Karpas-422 (cell line): ENCODE measurements around the gene PPFIBP2. TPM values are rescaled to one million over a fixed set of nuclear protein-coding genes. Genes with fewer than 3 reads are reported as not detected.
A peak's percentile ranks its signal among the peaks of the same experiment; 100 is the strongest.

Experiments
- DNase-seq: peaks from one replicate; pipeline ENCODE4 v3.0.0-alpha.2; 2015
- H2AFZ ChIP-seq: fragments of 200-600 bp; sonication (generic); 2 replicates; pipeline ENCODE4 v1.6.1; 2014; ENCODE audit warnings: antibody characterized with exemption, low read length, mixed read lengths
- H3K27ac ChIP-seq: fragments of 200-600 bp; sonication (generic); 2 replicates; pipeline ENCODE4 v1.5.1; 2014; ENCODE audit warnings: mild to moderate bottlenecking, low read length, moderate library complexity
- H3K27me3 ChIP-seq: fragments of 200-600 bp; sonication (generic); 2 replicates; pipeline ENCODE4 v1.6.1; 2014; ENCODE audit warnings: low read length, mixed read lengths
- H3K36me3 ChIP-seq: fragments of 200-600 bp; sonication (generic); 2 replicates; pipeline ENCODE4 v1.6.1; 2014; ENCODE audit warnings: low read length, mixed read lengths; ENCODE audit not compliant: insufficient read depth
- H3K4me1 ChIP-seq: fragments of 200-600 bp; sonication (generic); 2 replicates; pipeline ENCODE4 v1.6.1; 2014; ENCODE audit warnings: mild to moderate bottlenecking, low read length, mixed read lengths
- H3K4me2 ChIP-seq: fragments of 200-600 bp; sonication (generic); 2 replicates; pipeline ENCODE4 v1.6.1; 2014; ENCODE audit warnings: low read length, low read depth, mild to moderate bottlenecking; ENCODE audit not compliant: poor library complexity, severe bottlenecking
- H3K4me3 ChIP-seq: fragments of 200-600 bp; sonication (generic); 2 replicates; pipeline ENCODE4 v1.5.1; 2014; ENCODE audit warnings: mild to moderate bottlenecking, antibody characterized with exemption, low read length, mixed read lengths
- H3K79me2 ChIP-seq: fragments of 200-600 bp; sonication (generic); 2 replicates; pipeline ENCODE4 v1.6.1; 2014; ENCODE audit warnings: mild to moderate bottlenecking, low read length, mixed read lengths
- H3K9ac ChIP-seq: fragments of 200-600 bp; sonication (generic); 2 replicates; pipeline ENCODE4 v1.6.0; 2014; ENCODE audit warnings: low read length
- H3K9me2 ChIP-seq: fragments of 200-600 bp; sonication (generic), shearing (Covaris generic); replicated peaks from 2 replicates; pipeline ENCODE4 v1.6.0; 2014; ENCODE audit warnings: mild to moderate bottlenecking, low read length, moderate library complexity; ENCODE audit not compliant: insufficient read depth
- H3K9me3 ChIP-seq: fragments of 300-700, 200-600 bp; sonication (generic); 2 replicates; pipeline ENCODE4 v1.6.1; 2014; ENCODE audit warnings: low read length, mixed read lengths
- H4K20me1 ChIP-seq: fragments of 200-600 bp; sonication (generic); 2 replicates; pipeline ENCODE4 v1.6.1; 2014; ENCODE audit warnings: mild to moderate bottlenecking, antibody characterized with exemption, low read length, low read depth; ENCODE audit not compliant: insufficient read depth
- total RNA-seq: library from RNA; depleted of rRNA; stranded (reverse); fragments of >200 nt; shearing (Covaris generic); gene quantifications from 2 replicates; pipeline ENCODE4 v1.2.3, GENCODE V29; 2014; ENCODE audit warnings: low replicate concordance

The PPFIBP2 gene
- total RNA-seq, 1 experiment from 2014 or later: 36.5 TPM

DNA sequence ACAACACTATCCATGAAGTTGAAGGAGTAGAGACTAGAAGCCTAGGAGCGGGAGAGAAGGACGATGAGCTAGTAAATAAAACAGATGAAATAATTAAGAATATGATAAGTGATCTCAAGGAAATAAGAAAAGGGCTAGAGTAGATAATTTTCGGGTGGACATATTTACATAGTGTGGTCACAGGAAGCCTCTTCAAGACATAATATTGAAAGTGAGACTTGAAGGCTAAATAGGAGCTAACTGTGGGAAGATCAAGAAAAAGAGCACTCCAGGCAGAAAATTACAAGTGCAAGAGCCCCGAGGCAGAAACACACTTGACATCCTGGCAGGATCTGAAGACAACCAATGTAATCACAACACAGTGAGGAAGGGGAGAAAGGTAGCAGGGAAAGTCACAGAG is 11.9 kb upstream of the PPFIBP2 start:
- Histone ChIP-seq H4K20me1 (no peaks in the 10 kb centered on the region), H3K27me3 (no peaks in the 10 kb centered on the region), H3K79me2 (no peaks in the 10 kb centered on the region), H2AFZ (no peak overlapping the region), H3K9me2 (no peaks in the 10 kb centered on the region), H3K36me3 (no peaks in the 10 kb centered on the region), H3K4me2 (no peak overlapping the region), H3K9ac (no peak overlapping the region), H3K4me3 (no peak overlapping the region), H3K9me3 (no peaks in the 10 kb centered on the region), H3K4me1 (peaks cover 26% of the 10 kb centered on the region), H3K27ac (no peak overlapping the region)
- no peak for DNase-seq

- Histone ChIP-seq H3K4me1 (no peaks in the 10 kb centered on the region; the same call in 1 of the 2 replicates), H3K9me3 (no peaks in the 10 kb centered on the region), H3K9me2 (no peaks in the 10 kb centered on the region), H3K4me2 (no peak overlapping the region), H2AFZ (no peak overlapping the region), H4K20me1 (no peaks in the 10 kb centered on the region), H3K27ac (no peak overlapping the region), H3K4me3 (no peak overlapping the region), H3K79me2 (no peaks in the 10 kb centered on the region), H3K9ac (no peak overlapping the region), H3K36me3 (no peaks in the 10 kb centered on the region), H3K27me3 (no peaks in the 10 kb centered on the region)
- no peak for DNase-seq
Observed at GRCh38 chr11:7506243-7506642, 7.6 kb upstream of the PPFIBP2 start.

DNA sequence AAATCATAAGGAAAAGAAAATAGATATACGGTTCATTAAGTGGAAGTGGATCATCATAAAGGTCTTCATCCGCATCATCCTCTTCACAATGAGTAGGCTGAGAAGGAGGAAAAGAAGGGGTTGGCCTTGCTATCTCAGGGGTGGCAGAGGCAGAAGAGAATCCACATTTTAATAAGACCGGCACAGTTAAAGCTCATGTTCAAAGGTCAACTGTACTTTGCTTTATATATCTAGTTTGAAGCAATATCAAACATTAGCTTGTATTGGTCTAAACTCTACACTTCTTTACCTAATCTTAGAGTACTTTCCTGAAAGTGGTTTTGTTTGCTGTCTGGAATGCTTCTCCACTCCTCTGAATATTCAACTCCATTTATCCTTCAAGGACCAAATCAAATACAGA is 5.7 kb upstream of the PPFIBP2 start:
- H3K27ac ChIP-seq: no peak overlapping the region
- H4K20me1 ChIP-seq: no peaks in the 10 kb centered on the region
- no peaks in the 10 kb centered on the region for H3K36me3 ChIP-seq
- no peaks in the 10 kb centered on the region for H3K9me2 ChIP-seq
- H3K9ac ChIP-seq: no peak overlapping the region
- H3K79me2 ChIP-seq: no peaks in the 10 kb centered on the region
- no peak overlapping the region for H3K4me3 ChIP-seq
- no peak overlapping the region for H2AFZ ChIP-seq
- H3K4me1 ChIP-seq: peaks cover 18% of the 10 kb centered on the region
- no peaks in the 10 kb centered on the region for H3K9me3 ChIP-seq
- DNase-seq: no peak
- H3K4me2 ChIP-seq: no peak overlapping the region
- H3K27me3 ChIP-seq: no peaks in the 10 kb centered on the region

- Histone ChIP-seq H2AFZ (no peak overlapping the region), H3K4me1 (peaks cover 30% of the 10 kb centered on the region), H3K9me2 (no peaks in the 10 kb centered on the region), H4K20me1 (no peaks in the 10 kb centered on the region), H3K36me3 (no peaks in the 10 kb centered on the region), H3K27me3 (no peaks in the 10 kb centered on the region), H3K4me2 (no peak overlapping the region), H3K9ac (no peak overlapping the region), H3K4me3 (no peak overlapping the region), H3K27ac (no peak overlapping the region), H3K79me2 (no peaks in the 10 kb centered on the region), H3K9me3 (no peaks in the 10 kb centered on the region)
- no peak for DNase-seq
Observed at GRCh38 chr11:7509966-7510365, 3.8 kb upstream of the PPFIBP2 start.

GRCh38 chr11:7511401-7511800 is 2.4 kb upstream of the PPFIBP2 start:
- H3K27me3 ChIP-seq: no peaks in the 10 kb centered on the region
- no peaks in the 10 kb centered on the region for H3K36me3 ChIP-seq
- DNase-seq: no peak
- H3K79me2 ChIP-seq: no peaks in the 10 kb centered on the region
- H3K4me2 ChIP-seq: no peak overlapping the region
- H3K9ac ChIP-seq: no peak overlapping the region
- H3K9me3 ChIP-seq: no peaks in the 10 kb centered on the region
- no peak overlapping the region for H3K27ac ChIP-seq
- H3K4me1 ChIP-seq: peaks cover 33% of the 10 kb centered on the region
- H2AFZ ChIP-seq: no peak overlapping the region
- no peaks in the 10 kb centered on the region for H3K9me2 ChIP-seq
- no peaks in the 10 kb centered on the region for H4K20me1 ChIP-seq
- H3K4me3 ChIP-seq: no peak overlapping the region

DNA sequence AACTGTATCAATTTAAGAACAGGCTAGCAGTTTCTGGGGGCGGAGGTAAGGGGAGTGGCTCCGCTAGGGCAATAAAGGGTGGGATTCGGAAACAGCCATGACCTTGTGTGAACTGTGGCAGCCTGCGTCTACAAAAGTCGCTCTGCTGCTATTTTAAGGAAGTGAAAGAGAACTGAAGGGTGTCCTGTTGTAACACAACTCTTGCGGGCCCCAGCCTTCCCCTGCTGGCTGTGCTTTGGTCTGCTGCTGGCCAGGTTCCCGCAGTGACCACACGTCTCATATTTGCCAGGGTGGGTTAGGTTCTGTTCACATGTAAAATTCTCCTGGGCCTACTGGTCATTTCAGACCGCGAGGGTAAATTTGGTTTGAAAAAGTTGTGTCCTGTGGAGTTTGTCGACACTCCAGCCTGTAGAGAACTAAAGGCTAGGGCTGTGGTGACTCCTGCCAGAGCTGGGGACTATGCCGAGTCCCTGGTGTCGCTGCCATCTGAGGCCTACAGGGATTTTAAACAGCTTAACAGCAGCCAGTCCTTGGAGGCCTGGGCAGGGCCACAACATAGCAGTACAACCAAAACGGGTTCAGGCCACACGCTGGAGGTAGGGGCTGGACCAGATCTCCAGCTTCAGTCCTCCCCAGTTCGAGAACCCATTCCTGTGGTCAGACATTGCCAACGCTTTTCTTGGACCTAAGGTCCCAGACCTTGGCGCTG is 1.1 kb upstream of the PPFIBP2 start:
- no peaks in the 10 kb centered on the region for H4K20me1 ChIP-seq
- peak; percentile 91 for DNase-seq
- no peaks in the 10 kb centered on the region for H3K79me2 ChIP-seq
- no peaks in the 10 kb centered on the region for H3K9me3 ChIP-seq
- H3K27ac ChIP-seq: peak overlapping the region; percentile 82
- H3K9me2 ChIP-seq: no peaks in the 10 kb centered on the region
- H2AFZ ChIP-seq: peak overlapping the region; percentile 94; the same call in 1 of the 2 replicates
- peak overlapping the region; percentile 80 for H3K4me3 ChIP-seq
- no peaks in the 10 kb centered on the region for H3K27me3 ChIP-seq
- H3K4me2 ChIP-seq: peak overlapping the region; percentile 99
- H3K4me1 ChIP-seq: peaks cover 33% of the 10 kb centered on the region
- no peaks in the 10 kb centered on the region for H3K36me3 ChIP-seq
- peak overlapping the region; percentile 87 for H3K9ac ChIP-seq

DNA sequence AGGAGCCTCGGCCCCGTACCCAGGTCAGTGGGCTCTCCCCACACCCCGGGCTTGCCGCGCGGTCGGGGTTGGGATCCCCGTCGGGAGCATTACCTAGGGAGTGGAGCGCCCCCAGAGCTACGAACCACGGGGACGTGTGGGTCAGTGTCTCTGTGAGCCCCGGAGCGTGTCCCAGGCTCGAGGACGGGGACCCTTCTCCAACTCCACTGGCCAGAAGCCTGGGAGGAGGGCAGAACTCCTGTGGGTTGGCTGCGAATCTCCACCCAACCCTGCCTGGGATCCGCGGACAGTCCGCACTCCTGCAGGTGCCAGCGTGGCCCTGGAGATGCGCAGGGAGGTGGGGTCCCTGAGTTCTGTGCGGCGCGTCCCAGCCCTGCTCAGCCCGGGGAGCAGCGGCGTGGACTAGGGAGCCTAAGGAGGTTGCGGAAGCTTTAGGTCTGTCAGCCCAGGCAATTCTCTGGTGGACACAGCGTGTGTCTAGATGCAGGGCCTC is 346 bp downstream of the PPFIBP2 start:
- Histone ChIP-seq H3K4me2 (peak overlapping the region; percentile 99), H3K79me2 (peaks cover 7% of the 10 kb centered on the region; the same call in 1 of the 2 replicates), H3K27me3 (no peaks in the 10 kb centered on the region), H2AFZ (peak overlapping the region; percentile 94; the same call in 1 of the 2 replicates), H3K9me2 (no peaks in the 10 kb centered on the region), H3K4me1 (peaks cover 42% of the 10 kb centered on the region), H3K36me3 (no peaks in the 10 kb centered on the region), H3K9ac (peak overlapping the region; percentile 87), H3K27ac (no peak overlapping the region), H3K4me3 (peak overlapping the region; percentile 80), H4K20me1 (no peaks in the 10 kb centered on the region), H3K9me3 (no peaks in the 10 kb centered on the region)
- DNase-seq: peak; percentile 48

- H3K9me2 ChIP-seq: no peaks in the 10 kb centered on the region
- no peaks in the 10 kb centered on the region for H3K36me3 ChIP-seq
- H3K27ac ChIP-seq: no peak overlapping the region
- no peaks in the 10 kb centered on the region for H3K9me3 ChIP-seq
- H3K4me3 ChIP-seq: no peak overlapping the region
- no peaks in the 10 kb centered on the region for H3K27me3 ChIP-seq
- peaks cover 7% of the 10 kb centered on the region; the same call in 1 of the 2 replicates for H3K79me2 ChIP-seq
- H3K9ac ChIP-seq: no peak overlapping the region
- no peak overlapping the region for H2AFZ ChIP-seq
- H3K4me2 ChIP-seq: peak overlapping the region; percentile 99
- no peaks in the 10 kb centered on the region for H4K20me1 ChIP-seq
- H3K4me1 ChIP-seq: peaks cover 55% of the 10 kb centered on the region
- DNase-seq: no peak
Observed at GRCh38 chr11:7515447-7515886, 1.7 kb downstream of the PPFIBP2 start.
